K562 (cell line): ENCODE data around the gene UFSP2. TPM values are rescaled to one million over a fixed set of nuclear protein-coding genes. Genes with fewer than 3 reads are reported as not detected.

Experiments
- ATAC-seq: fragments of 200-7000 bp; cut with Tn5 transposase; 3 replicates; pipeline ENCODE4 v1.9.1; 2020; ENCODE audit warnings: moderate library complexity
- BruUV-seq: library from RNA; stranded (reverse); fragments of 400-500 nt; replicated peaks from 2 replicates; lab custom pipeline; 2021; lab: Mats Ljungman, UMichigan
- CTCF ChIA-PET: fragments of 300-600 bp; formaldehyde crosslinking; extraction: SDS; loops from one replicate; lab custom pipeline; 2021; ENCODE audit warnings: low intra/inter-chr PET ratio; lab: Yijun Ruan, JAX
- POLR2A ChIA-PET: fragments of 300-600, 350-650 bp; sonication (Branson Sonifier 250); formaldehyde crosslinking; extraction: SDS; loops from one replicate; lab custom pipeline; 2021; ENCODE audit warnings: antibody characterized with exemption, inconsistent platforms; lab: Yijun Ruan, JAX
- DNase-seq, 4 experiments: peaks; one replicate each; pipeline versions ENCODE4 v3.0.0 to v3.0.0-alpha.2; 2011 to 2018; ENCODE audit warnings: low spot score in 3 of 4, mixed read lengths in 3 of 4; ENCODE audit errors: extremely low read depth in 1 of 4
- FAIRE-seq: peaks from 2 replicates; lab custom pipeline; 2011; peaks lifted over from hg19 to GRCh38; lab: Jason Lieb, UNC
- H2AFZ ChIP-seq: 2 replicates; pipeline ENCODE4 v1.6.0; 2011; ENCODE audit warnings: low read depth, low read length, control low read depth, inconsistent platforms
- H3K27ac ChIP-seq: fragments of 200-600 bp; 3 replicates; pipeline ENCODE4 v1.8.0; 2011; ENCODE audit warnings: low read depth, mild to moderate bottlenecking, control low read depth, inconsistent platforms, low read length, moderate library complexity, mixed read lengths; ENCODE audit errors: extremely low read depth
- H3K27me3 ChIP-seq, 2 experiments: fragments of 300-600 bp in 1 of 2; 2 replicates in 1 of 2; 3 replicates in 1 of 2; pipeline versions ENCODE4 v1.6.0 to v1.8.0; 2011; ENCODE audit warnings: inconsistent platforms in 2 of 2, low read length in 2 of 2, mild to moderate bottlenecking in 1 of 2, mixed read lengths in 1 of 2, moderate library complexity in 1 of 2; ENCODE audit not compliant: control insufficient read depth in 2 of 2, insufficient read depth in 2 of 2
- H3K36me3 ChIP-seq: fragments of 300-600 bp; 3 replicates; pipeline ENCODE4 v1.8.0; 2011; ENCODE audit warnings: mild to moderate bottlenecking, low read length, inconsistent platforms; ENCODE audit not compliant: control insufficient read depth, insufficient read depth
- H3K4me1 ChIP-seq, 2 experiments: fragments of 200-600 bp in 1 of 2; replicated peaks in 1 of 2; 2 replicates in 1 of 2; 3 replicates in 1 of 2; pipeline versions ENCODE4 v1.5.1 to v1.8.0; 2011; ENCODE audit warnings: inconsistent platforms in 2 of 2, low read length in 2 of 2, mild to moderate bottlenecking in 1 of 2, mixed read lengths in 1 of 2, moderate library complexity in 1 of 2; ENCODE audit not compliant: control insufficient read depth in 2 of 2, insufficient read depth in 2 of 2
- H3K4me2 ChIP-seq: 2 replicates; pipeline ENCODE4 v1.6.1; 2011; ENCODE audit warnings: low read length, control low read depth, inconsistent platforms, mixed read lengths; ENCODE audit not compliant: insufficient read depth
- H3K4me3 ChIP-seq: fragments of 200-600 bp; sonication (generic), shearing (Covaris generic); 2 replicates; pipeline ENCODE4 v1.5.1; 2016; ENCODE audit warnings: control low read depth, inconsistent platforms
- H3K79me2 ChIP-seq: fragments of 200-600 bp; 3 replicates; pipeline ENCODE4 v1.8.0; 2011; ENCODE audit warnings: low read length, inconsistent platforms; ENCODE audit not compliant: control insufficient read depth, insufficient read depth
- H3K9ac ChIP-seq, 2 experiments: 2 replicates each; pipeline versions ENCODE4 v1.6.0 to v1.6.1; 2011; ENCODE audit warnings: low read depth in 2 of 2, low read length in 2 of 2, control low read depth in 1 of 2, inconsistent platforms in 1 of 2, mild to moderate bottlenecking in 1 of 2, mixed read lengths in 1 of 2; ENCODE audit not compliant: insufficient read depth in 1 of 2
- H3K9me1 ChIP-seq: one replicate; pipeline ENCODE4 v1.6.0; 2011; ENCODE audit warnings: inconsistent platforms, mild to moderate bottlenecking, low read length, moderate library complexity; ENCODE audit not compliant: control insufficient read depth, insufficient read depth
- H3K9me3 ChIP-seq: replicated peaks from 2 replicates; pipeline ENCODE4 v1.5.1; 2011; ENCODE audit warnings: low read depth, low read length, inconsistent platforms; ENCODE audit not compliant: control insufficient read depth, insufficient read depth
- H4K20me1 ChIP-seq: replicated peaks from 2 replicates; pipeline ENCODE4 v1.6.1; 2011; ENCODE audit warnings: low read length, inconsistent platforms, mixed read lengths; ENCODE audit not compliant: control insufficient read depth, insufficient read depth
- CCAR2 ChIP-seq: fragments of 200-400 bp; formaldehyde crosslinking; IDR thresholded peaks from 2 replicates; pipeline ENCODE4 v1.6.1; 2017; ENCODE audit warnings: mild to moderate bottlenecking, low read depth, low read length
- CEBPB ChIP-seq: fragments of 450-650 bp; IDR thresholded peaks from 2 replicates; pipeline ENCODE4 v1.6.1; 2016; ENCODE audit warnings: missing genetic modification characterization, missing compliant biosample characterization
- EP400 ChIP-seq: fragments of 450-650 bp; IDR thresholded peaks from 2 replicates; pipeline ENCODE4 v1.6.1; 2017; ENCODE audit warnings: antibody characterized with exemption, mild to moderate bottlenecking, moderate library complexity
- FIP1L1 ChIP-seq: fragments of 200-400 bp; formaldehyde crosslinking; IDR thresholded peaks from 2 replicates; pipeline ENCODE4 v1.6.1; 2018; ENCODE audit warnings: mild to moderate bottlenecking, low read depth, low read length; ENCODE audit not compliant: poor library complexity, severe bottlenecking
- HIVEP1 ChIP-seq: fragments of 250-450 bp; sonication (Bioruptor Pico); IDR thresholded peaks from 2 replicates; pipeline ENCODE4 v1.4.0; 2020; ENCODE audit warnings: mild to moderate bottlenecking
- KDM5B ChIP-seq: fragments of 200-600 bp; sonication (generic); IDR thresholded peaks from 2 replicates; pipeline ENCODE4 v1.6.1; 2012; ENCODE audit warnings: low read depth, mild to moderate bottlenecking, moderate library complexity, low read length, control low read depth, inconsistent platforms; ENCODE audit not compliant: insufficient replicate concordance
- MIER1 ChIP-seq: fragments of 450-650 bp; IDR thresholded peaks from 2 replicates; pipeline ENCODE4 v1.6.1; 2016; ENCODE audit warnings: antibody characterized with exemption, mild to moderate bottlenecking, low read depth
- MYC ChIP-seq, 2 experiments: fragments of 250-450 bp in 1 of 2; sonication (Bioruptor Pico) in 1 of 2; IDR thresholded peaks; 2 replicates each; pipeline versions ENCODE4 v1.5.1 to v1.6.1; 2012 to 2021; ENCODE audit warnings: low read depth in 2 of 2, borderline replicate concordance in 1 of 2, improper control_type of control experiment in 1 of 2, low read length in 1 of 2, mild to moderate bottlenecking in 1 of 2, moderate library complexity in 1 of 2
- NUFIP1 ChIP-seq: fragments of 450-650 bp; IDR thresholded peaks from 2 replicates; pipeline ENCODE4 v1.6.1; 2018; ENCODE audit not compliant: partially characterized antibody
- POLR2A ChIP-seq: fragments of 450-650 bp; conservative IDR thresholded peaks from 2 replicates; pipeline ENCODE4 v1.6.1; 2016
- RFX5 ChIP-seq: IDR thresholded peaks from 2 replicates; pipeline ENCODE4 v1.6.1; 2011; ENCODE audit warnings: low read depth, mild to moderate bottlenecking, improper control_type of control experiment, low read length
- SIRT6 ChIP-seq: IDR thresholded peaks from one replicate; pipeline ENCODE4 v1.6.1; 2012; ENCODE audit warnings: low read depth, mild to moderate bottlenecking, control low read depth, inconsistent platforms, low read length, moderate library complexity
- TCFL5 ChIP-seq: fragments of 250-450 bp; sonication (Bioruptor Pico); conservative IDR thresholded peaks from 2 replicates; pipeline ENCODE4 v1.6.1; 2021; ENCODE audit warnings: mild to moderate bottlenecking, moderate library complexity, matching md5 sums
- ZBTB11 ChIP-seq, 3 experiments: fragments of 200-800 bp in 1 of 3; fragments of 250-450 bp in 1 of 3; fragments of 450-650 bp in 1 of 3; sonication (Bioruptor Pico) in 1 of 3; sonication (Bioruptor generic) in 1 of 3; formaldehyde crosslinking in 1 of 3; IDR thresholded peaks; 2 replicates each; pipeline versions ENCODE4 v1.6.1 to v1.8.0; 2016 to 2022; ENCODE audit warnings: mild to moderate bottlenecking in 2 of 3, missing genetic modification characterization in 2 of 3, missing compliant biosample characterization in 1 of 3, moderate library complexity in 1 of 3
- ZNF695 ChIP-seq: fragments of 450-650 bp; formaldehyde crosslinking; IDR thresholded peaks from 2 replicates; pipeline ENCODE4 v1.4.0; 2020; ENCODE audit warnings: mild to moderate bottlenecking, moderate library complexity
- ZNF740 ChIP-seq, 3 experiments: fragments of 200-800 bp in 1 of 3; sonication (Bioruptor generic) in 1 of 3; sonication (generic) in 1 of 3; formaldehyde crosslinking in 1 of 3; IDR thresholded peaks; 2 replicates each; pipeline versions ENCODE4 v1.6.1 to v1.8.0; 2016 to 2022; ENCODE audit warnings: mild to moderate bottlenecking in 2 of 3, missing compliant biosample characterization in 2 of 3, missing genetic modification characterization in 2 of 3, missing genetic modification reagents in 1 of 3
- in situ Hi-C: fragments of 300-500 bp; cut with MboI; formaldehyde crosslinking; loops from 4 replicates; pipeline ENCODE4 v1.15.0; 2018; ENCODE audit warnings: inconsistent platforms, mixed read lengths
- intact Hi-C: fragments of 100-400 bp; cut with micrococcal nuclease; formaldehyde crosslinking; loops from 2 replicates; pipeline ENCODE4 v1.14.2; 2022
- polyA plus RNA-seq, 8 experiments: library from polyadenylated mRNA; depleted of rRNA in 4 of 8; stranded (reverse) in 5 of 8; unstranded in 3 of 8; fragments of >200 nt; fragmentation: Nextera tagmentation in 2 of 8; fragmentation: Illumina TruSeq in 1 of 8; extraction: Ambion mirVana in 2 of 8; extraction: Trizol in 1 of 8; gene quantifications; 2 replicates each; pipeline versions ENCODE4 v1.2.1 to v1.2.3, GENCODE V29; 2011 to 2014; ENCODE audit warnings: inconsistent platforms in 1 of 8, missing spikeins in 1 of 8
- total RNA-seq, 7 experiments: library from RNA; depleted of rRNA in 6 of 7; stranded (reverse); fragments of >200 nt in 6 of 7; fragmentation: Illumina TruSeq in 2 of 7; extraction: Trizol in 2 of 7; gene quantifications; 2 replicates each; pipeline versions ENCODE4 v1.2.1 to v1.2.3, GENCODE V29; 2011 to 2021; ENCODE audit warnings: low replicate concordance in 1 of 7

Gene UFSP2
- total and polyA plus RNA-seq, 9 of the 15 experiments (the other 6 are each of a cell fraction or from before 2014, with no cell fraction given): 20.1 to 55.8 (median 26.6) TPM

GRCh38 chr4:185416955-185417354, 8.8 kb downstream of the UFSP2 start:
- Histone ChIP-seq H3K4me1 (no peaks in the 10 kb centered on the region), H3K27me3 (no peaks in the 10 kb centered on the region), H3K79me2 (no peaks in the 10 kb centered on the region), H3K9ac (no peak overlapping the region), H4K20me1 (no peaks in the 10 kb centered on the region), H2AFZ (no peak overlapping the region), H3K9me3 (no peaks in the 10 kb centered on the region), H3K4me2 (no peak overlapping the region), H3K36me3 (peaks cover 49% of the 10 kb centered on the region; the same call in 2 of the 3 replicates), H3K27ac (no peak overlapping the region), H3K4me3 (no peak overlapping the region), H3K9me1 (no peaks in the 10 kb centered on the region)
- no TSS peak for BruUV-seq
- ATAC-seq (no peak), FAIRE-seq (no peak), DNase-seq (no peak)
- intact Hi-C loops: no loop called here
- ChIA-PET CTCF (no interaction called here), POLR2A (no interaction called here)
- in situ Hi-C loops: no loop called here
- TF ChIP-seq MYC (IDR thresholded peaks at IDR 0.05; ENCODE audit: low read depth, low read length) (no peak), MYC (CRISPR knock-in tag; IDR thresholded peaks at IDR 0.05; ENCODE audit: borderline replicate concordance, low read depth) (no peak), HIVEP1 (CRISPR knock-in tag) (no peak), POLR2A (no peak), CCAR2 (no peak), NUFIP1 (no peak), ZBTB11 (CRISPR knock-in tag; IDR thresholded peaks at IDR 0.05) (no peak), ZNF695 (CRISPR knock-in tag) (no peak), EP400 (no peak), TCFL5 (CRISPR knock-in tag) (no peak), ZNF740 (CRISPR knock-in tag; IDR thresholded peaks at IDR 0.05) (no peak), ZNF740 (tag; IDR thresholded peaks at IDR 0.05) (no peak), CEBPB (tag) (no peak), MIER1 (no peak), KDM5B (no peak), SIRT6 (no peak), RFX5 (no peak), FIP1L1 (no peak)
